K562 (cell line): Measurements from ENCODE around the gene CABP4. TPM values are rescaled to one million over a fixed set of nuclear protein-coding genes. Genes with fewer than 3 reads are reported as not detected.

ENCODE experiments used
- AFF4 ChIP-seq: sonication (generic); formaldehyde crosslinking; IDR thresholded peaks from 2 replicates; pipeline ENCODE4 v1.8.0; 2023; ENCODE audit warnings: mild to moderate bottlenecking, missing genetic modification reagents
- BRF2 ChIP-seq: IDR thresholded peaks from 3 replicates; pipeline ENCODE4 v1.6.1; 2011; ENCODE audit warnings: borderline replicate concordance, mild to moderate bottlenecking; ENCODE audit not compliant: insufficient read length, insufficient read depth
- CBFB ChIP-seq: sonication (generic); formaldehyde crosslinking; IDR thresholded peaks from 2 replicates; pipeline ENCODE4 v1.4.0; 2020; ENCODE audit warnings: mild to moderate bottlenecking, missing genetic modification reagents
- CBX8 ChIP-seq: fragments of 200-600 bp; sonication (generic); IDR thresholded peaks from 2 replicates; pipeline ENCODE4 v1.6.1; 2012; ENCODE audit warnings: borderline replicate concordance, mixed run types, low read depth, mild to moderate bottlenecking, moderate library complexity, mixed read lengths, low read length, control low read depth, inconsistent platforms; ENCODE audit not compliant: poor library complexity, severe bottlenecking; ENCODE audit errors: extremely low read depth
- ETV5 ChIP-seq: sonication (generic); formaldehyde crosslinking; IDR thresholded peaks from 2 replicates; pipeline ENCODE4 v1.4.0; 2020; ENCODE audit warnings: low read depth, mild to moderate bottlenecking, missing genetic modification reagents
- LEF1 ChIP-seq: fragments of 450-650 bp; IDR thresholded peaks from 2 replicates; pipeline ENCODE4 v1.6.1; 2016; ENCODE audit warnings: mild to moderate bottlenecking
- MAX ChIP-seq: sonication (generic); formaldehyde crosslinking; IDR thresholded peaks from 2 replicates; pipeline ENCODE4 v1.9.0; 2022; ENCODE audit warnings: mild to moderate bottlenecking, missing genetic modification reagents
- NFE2 ChIP-seq: IDR thresholded peaks from 2 replicates; pipeline ENCODE4 v1.6.1; 2014; ENCODE audit warnings: antibody characterized with exemption, low read depth
- PBX2 ChIP-seq, 2 experiments: IDR thresholded peaks in 1 of 2; conservative IDR thresholded peaks in 1 of 2; 2 replicates each; pipeline ENCODE4 v1.6.1; 2016; ENCODE audit warnings: low read depth in 2 of 2, mild to moderate bottlenecking in 1 of 2, missing compliant biosample characterization in 1 of 2, missing genetic modification characterization in 1 of 2, moderate library complexity in 1 of 2
- PRDM10 ChIP-seq: fragments of 450-650 bp; IDR thresholded peaks from 2 replicates; pipeline ENCODE4 v1.6.1; 2018; ENCODE audit not compliant: partially characterized antibody
- ZNF436 ChIP-seq: fragments of 250-450, 450-650 bp; sonication (Bioruptor Pico); formaldehyde crosslinking; IDR thresholded peaks from 2 replicates; pipeline ENCODE4 v1.7.0; 2020; ENCODE audit warnings: mild to moderate bottlenecking
- ZNF766 ChIP-seq: fragments of 200-800 bp; sonication (Bioruptor generic); conservative IDR thresholded peaks from 2 replicates; pipeline ENCODE4 v1.6.1; 2016; ENCODE audit warnings: missing genetic modification characterization, missing compliant biosample characterization
- polyA plus RNA-seq, 8 experiments: library from polyadenylated mRNA; depleted of rRNA in 4 of 8; stranded (reverse) in 5 of 8; unstranded in 3 of 8; fragments of >200 nt; fragmentation: Nextera tagmentation in 2 of 8; fragmentation: Illumina TruSeq in 1 of 8; extraction: Ambion mirVana in 2 of 8; extraction: Trizol in 1 of 8; gene quantifications; 2 replicates each; pipeline versions ENCODE4 v1.2.1 to v1.2.3, GENCODE V29; 2011 to 2014; ENCODE audit warnings: inconsistent platforms in 1 of 8, missing spikeins in 1 of 8
- total RNA-seq, 7 experiments: library from RNA; depleted of rRNA in 6 of 7; stranded (reverse); fragments of >200 nt in 6 of 7; fragmentation: Illumina TruSeq in 2 of 7; extraction: Trizol in 2 of 7; gene quantifications; 2 replicates each; pipeline versions ENCODE4 v1.2.1 to v1.2.3, GENCODE V29; 2011 to 2021; ENCODE audit warnings: low replicate concordance in 1 of 7

The CABP4 gene
- total and polyA plus RNA-seq, 9 of the 15 experiments (the other 6 are each of a cell fraction or from before 2014, with no cell fraction given) = 0.11 TPM; not detected in 8

GRCh38 chr11:67428052-67429001 lies 26.8 kb upstream of the CABP4 start, which contains the start of gene RPS6KB2 (continued):
- peak; percentile 64 for TF ChIP-seq PRDM10
- TF ChIP-seq ZNF766 = peak; percentile 74; the same call in 1 of the 2 replicates
- no peak for TF ChIP-seq ZNF436 (CRISPR knock-in tag)
- TF ChIP-seq BRF2 = no peak
- 0 out of 2 replicates have a peak, but pooled peaks have one; percentile 67 for TF ChIP-seq AFF4
- TF ChIP-seq LEF1 = no peak
- no peak for TF ChIP-seq CBX8
- peak; percentile 15; the same call in 1 of the 2 replicates for TF ChIP-seq CBFB (CRISPR knock-in tag)
- no peak for TF ChIP-seq NFE2
- TF ChIP-seq ETV5 (CRISPR knock-in tag) = peak; percentile 65; the same call in 1 of the 2 replicates
- peak; percentile 76 for TF ChIP-seq PBX2 (CRISPR knock-in tag; IDR thresholded peaks at IDR 0.05; ENCODE audit: low read depth)
- TF ChIP-seq PBX2 (tag; conservative IDR thresholded peaks at IDR 0.05; ENCODE audit: low read depth) = peak; percentile 79
- TF ChIP-seq MAX = peak; percentile 29
